IMR-90 (cell line): Measurements from ENCODE around the gene FLOT2. TPM values are rescaled to one million over a fixed set of nuclear protein-coding genes. Genes with fewer than 3 reads are reported as not detected.

Source experiments
- ATAC-seq: fragments of 200-7000 bp; cut with Tn5 transposase; 2 replicates; pipeline ENCODE4 v1.9.1; 2020; ENCODE audit warnings: low read depth, mild to moderate bottlenecking, moderate library complexity
- BruUV-seq: library from RNA; stranded (reverse); fragments of 400-500 nt; replicated peaks from 2 replicates; lab custom pipeline; 2021; lab: Mats Ljungman, UMichigan
- CTCF ChIA-PET: fragments of 300-600 bp; formaldehyde crosslinking; extraction: SDS; loops from one replicate; lab custom pipeline; 2021; ENCODE audit warnings: antibody characterized with exemption; lab: Yijun Ruan, JAX
- POLR2A ChIA-PET: fragments of 300-600 bp; sonication (Branson Sonifier 250); formaldehyde crosslinking; loops from one replicate; lab custom pipeline; 2022; ENCODE audit warnings: antibody characterized with exemption; ENCODE audit not compliant: unreplicated experiment; lab: Charles Lee
- DNase-seq: peaks from one replicate; pipeline ENCODE4 v3.0.0; 2013
- H2AFZ ChIP-seq: replicated peaks from 2 replicates; pipeline ENCODE3; 2013; ENCODE audit warnings: low read length, mild to moderate bottlenecking; ENCODE audit not compliant: poor library complexity
- H2AK5ac ChIP-seq: 2 replicates; pipeline ENCODE4 v1.6.1; 2013; ENCODE audit warnings: low read depth, low read length, inconsistent platforms
- H2AK9ac ChIP-seq: replicated peaks from 2 replicates; pipeline ENCODE3; 2013; ENCODE audit warnings: mild to moderate bottlenecking, low read depth, low read length, moderate library complexity; ENCODE audit not compliant: poor library complexity
- H2BK120ac ChIP-seq: 2 replicates; pipeline ENCODE4 v1.6.1; 2013; ENCODE audit warnings: low read depth, low read length, inconsistent platforms
- H2BK15ac ChIP-seq: 3 replicates; pipeline ENCODE4 v1.6.1; 2013; ENCODE audit warnings: low read depth, low read length, inconsistent platforms
- H2BK20ac ChIP-seq: 2 replicates; pipeline ENCODE4 v1.6.1; 2013; ENCODE audit warnings: low read depth, mild to moderate bottlenecking, inconsistent platforms, low read length, moderate library complexity
- H2BK5ac ChIP-seq: 2 replicates; pipeline ENCODE4 v1.6.1; 2013; ENCODE audit warnings: mild to moderate bottlenecking, low read depth, low read length, inconsistent platforms; ENCODE audit not compliant: poor library complexity, severe bottlenecking
- H3K14ac ChIP-seq: replicated peaks from 2 replicates; pipeline ENCODE4 v1.6.1; 2013; ENCODE audit warnings: low read depth, low read length, inconsistent platforms
- H3K18ac ChIP-seq: 2 replicates; pipeline ENCODE4 v1.6.1; 2013; ENCODE audit warnings: low read depth, low read length, control low read depth
- H3K23ac ChIP-seq: 2 replicates; pipeline ENCODE4 v1.6.1; 2013; ENCODE audit warnings: low read depth, low read length, inconsistent platforms
- H3K27ac ChIP-seq: 2 replicates; pipeline ENCODE4 v1.5.1; 2013; ENCODE audit warnings: mild to moderate bottlenecking, control low read depth, low read length; ENCODE audit not compliant: insufficient read depth
- H3K27me3 ChIP-seq: 2 replicates; pipeline ENCODE4 v1.6.1; 2013; ENCODE audit warnings: low read length; ENCODE audit not compliant: control insufficient read depth, insufficient read depth
- H3K36me3 ChIP-seq: 2 replicates; pipeline ENCODE4 v1.6.1; 2013; ENCODE audit warnings: low read length, mixed read lengths; ENCODE audit not compliant: control insufficient read depth, insufficient read depth
- H3K4ac ChIP-seq: 2 replicates; pipeline ENCODE4 v1.6.1; 2013; ENCODE audit warnings: low read depth, low read length, inconsistent platforms
- H3K4me1 ChIP-seq: 2 replicates; pipeline ENCODE4 v1.6.1; 2013; ENCODE audit warnings: low read length, mixed read lengths; ENCODE audit not compliant: control insufficient read depth, insufficient read depth
- H3K4me2 ChIP-seq: 2 replicates; pipeline ENCODE4 v1.6.1; 2013; ENCODE audit warnings: low read depth, mild to moderate bottlenecking, control low read depth, low read length, moderate library complexity
- H3K4me3 ChIP-seq: 2 replicates; pipeline ENCODE4 v1.5.1; 2013; ENCODE audit warnings: low read depth, mild to moderate bottlenecking, control low read depth, low read length, moderate library complexity; ENCODE audit not compliant: insufficient read depth
- H3K56ac ChIP-seq: 2 replicates; pipeline ENCODE4 v1.6.1; 2013; ENCODE audit warnings: low read length, inconsistent platforms; ENCODE audit not compliant: insufficient read depth; ENCODE audit errors: extremely low read depth
- H3K79me1 ChIP-seq, 2 experiments: 2 replicates each; pipeline ENCODE4 v1.6.1; 2013; ENCODE audit warnings: low read length in 2 of 2, inconsistent platforms in 1 of 2, low read depth in 1 of 2
- H3K9ac ChIP-seq: 2 replicates; pipeline ENCODE4 v1.6.1; 2013; ENCODE audit warnings: low read depth, low read length, control low read depth
- H3K9me1 ChIP-seq: 2 replicates; pipeline ENCODE4 v1.6.1; 2013; ENCODE audit warnings: low read length, inconsistent platforms; ENCODE audit not compliant: insufficient read depth
- H3K9me3 ChIP-seq: 2 replicates; pipeline ENCODE4 v1.6.1; 2013; ENCODE audit warnings: low read length; ENCODE audit not compliant: control insufficient read depth, insufficient read depth
- H4K20me1 ChIP-seq: 2 replicates; pipeline ENCODE4 v1.6.1; 2013; ENCODE audit warnings: low read length, inconsistent platforms; ENCODE audit not compliant: insufficient read depth
- H4K5ac ChIP-seq: 2 replicates; pipeline ENCODE4 v1.6.1; 2013; ENCODE audit warnings: mild to moderate bottlenecking, low read depth, low read length, control low read depth
- H4K8ac ChIP-seq, 2 experiments: 2 replicates each; pipeline ENCODE4 v1.6.1; 2013; ENCODE audit warnings: low read depth in 2 of 2, low read length in 2 of 2, control low read depth in 1 of 2, inconsistent platforms in 1 of 2
- H4K91ac ChIP-seq: 2 replicates; pipeline ENCODE4 v1.6.1; 2013; ENCODE audit warnings: low read depth, low read length, inconsistent platforms; ENCODE audit not compliant: insufficient read depth
- BHLHE40 ChIP-seq: fragments of 150-350 bp; IDR thresholded peaks from 2 replicates; pipeline ENCODE4 v1.6.1; 2016; ENCODE audit warnings: mild to moderate bottlenecking, low read depth, low read length
- CHD1 ChIP-seq: IDR thresholded peaks from 2 replicates; pipeline ENCODE4 v1.6.1; 2012; ENCODE audit warnings: low read depth, low read length, improper control_type of control experiment
- CTCF ChIP-seq: conservative IDR thresholded peaks from 2 replicates; pipeline ENCODE4 v1.5.1; 2012; ENCODE audit warnings: mild to moderate bottlenecking, low read depth, low read length, improper control_type of control experiment
- ELK1 ChIP-seq: fragments of 150-350 bp; IDR thresholded peaks from 2 replicates; pipeline ENCODE4 v1.6.1; 2016; ENCODE audit warnings: low read depth, mild to moderate bottlenecking, low read length, moderate library complexity, borderline replicate concordance
- FOS ChIP-seq: fragments of 150-350 bp; IDR thresholded peaks from 2 replicates; pipeline ENCODE4 v1.6.1; 2016; ENCODE audit warnings: low read depth, low read length
- MXI1 ChIP-seq: IDR thresholded peaks from 2 replicates; pipeline ENCODE4 v1.6.1; 2012; ENCODE audit warnings: low read depth, mild to moderate bottlenecking, low read length, moderate library complexity, borderline replicate concordance
- NFE2L2 ChIP-seq: fragments of 150-350 bp; IDR thresholded peaks from 2 replicates; pipeline ENCODE4 v1.6.1; 2016; ENCODE audit warnings: low read depth, mild to moderate bottlenecking, low read length
- POLR2A ChIP-seq: IDR thresholded peaks from 2 replicates; pipeline ENCODE4 v1.6.1; 2012; ENCODE audit warnings: mild to moderate bottlenecking, low read depth, low read length
- RAD21 ChIP-seq: IDR thresholded peaks from 2 replicates; pipeline ENCODE4 v1.6.1; 2012; ENCODE audit warnings: low read length, improper control_type of control experiment
- RCOR1 ChIP-seq: IDR thresholded peaks from 2 replicates; pipeline ENCODE4 v1.6.1; 2012; ENCODE audit warnings: mild to moderate bottlenecking, low read length, improper control_type of control experiment; ENCODE audit not compliant: insufficient replicate concordance
- RFX5 ChIP-seq: IDR thresholded peaks from 2 replicates; pipeline ENCODE4 v1.8.0; 2012; ENCODE audit warnings: low read depth, mild to moderate bottlenecking, low read length, moderate library complexity
- SMC3 ChIP-seq: fragments of 150-350 bp; IDR thresholded peaks from 2 replicates; pipeline ENCODE4 v1.6.1; 2016; ENCODE audit warnings: low read depth, mild to moderate bottlenecking, antibody characterized with exemption, low read length, moderate library complexity
- WGBS, 2 experiments: methylation state at CpG; one replicate each; pipeline versions ENCODE4 v1.1.5 to v1.1.7; 2013; ENCODE audit warnings: missing lambda C conversion rate in 2 of 2; ENCODE audit not compliant: insufficient read length in 1 of 2; ENCODE audit errors: extremely low coverage in 2 of 2; 5-methylcytosine and 5-hydroxymethylcytosine counted together
- dilution Hi-C: fragments of 300-500 bp; cut with HindIII; formaldehyde crosslinking; loops from one replicate; pipeline ENCODE4 v1.14.3; 2018; ENCODE audit warnings: low sequenced_read_pairs; ENCODE audit not compliant: unreplicated experiment
- in situ Hi-C: fragments of 300-500 bp; cut with MboI; formaldehyde crosslinking; loops from 3 replicates; pipeline ENCODE4 v1.14.3; 2019; ENCODE audit warnings: low sequenced_read_pairs, inconsistent platforms, mixed read lengths
- intact Hi-C: fragments of 100-400 bp; cut with micrococcal nuclease; formaldehyde crosslinking; loops from 2 replicates; pipeline ENCODE4 v1.10.0; 2022
- polyA plus RNA-seq, 3 experiments: library from polyadenylated mRNA; depleted of rRNA; stranded (reverse); fragments of >200 nt; gene quantifications; 2 replicates each; pipeline ENCODE4 v1.2.3, GENCODE V29; 2012; ENCODE audit warnings: low replicate concordance in 1 of 3
- total RNA-seq: library from RNA; depleted of rRNA; stranded (reverse); fragments of >200 nt; gene quantifications from 2 replicates; pipeline ENCODE4 v1.2.3, GENCODE V29; 2012

FLOT2 gene
- total and polyA plus RNA-seq, 2 of the 4 experiments (the other 2 are of a cell fraction), result 19.7 to 67.9 TPM

GRCh38 chr17:28874750-28875149 is 22.8 kb downstream of the FLOT2 start:
- no peak for ATAC-seq
- intact Hi-C loops, result no loop called here
- Histone ChIP-seq H2AFZ (no peak overlapping the region), H4K20me1 (no peaks in the 10 kb centered on the region), H2AK5ac (no peak overlapping the region), H3K79me1 (no peaks in the 10 kb centered on the region), H4K91ac (no peak overlapping the region), H3K4ac (no peak overlapping the region), H3K14ac (no peak overlapping the region), H4K8ac (no peak overlapping the region), H3K9me1 (no peaks in the 10 kb centered on the region), H2BK15ac (no peak overlapping the region), H2AK9ac (no peak overlapping the region), H3K4me1 (no peaks in the 10 kb centered on the region), H2BK5ac (no peak overlapping the region), H3K4me2 (no peak overlapping the region), H4K5ac (no peak overlapping the region), H3K27me3 (no peaks in the 10 kb centered on the region), H2BK120ac (no peak overlapping the region), H3K9ac (no peak overlapping the region), H3K27ac (no peak overlapping the region), H3K23ac (no peak overlapping the region), H3K18ac (no peak overlapping the region), H2BK20ac (no peak overlapping the region), H3K9me3 (no peaks in the 10 kb centered on the region), H3K36me3 (peaks cover 11% of the 10 kb centered on the region; the same call in 1 of the 2 replicates), H3K56ac (no peak overlapping the region), H3K4me3 (no peak overlapping the region)
- no CpG with 5 or more reads among the region's 3 CpGs for WGBS, 2 experiments
- dilution Hi-C loops, result no loop called here
- TF ChIP-seq ELK1 (no peak), FOS (no peak), SMC3 (no peak), CTCF (no peak), CHD1 (no peak), NFE2L2 (no peak), BHLHE40 (no peak), POLR2A (no peak), RCOR1 (no peak), RFX5 (no peak), MXI1 (no peak), RAD21 (no peak)
- ChIA-PET POLR2A (no interaction called here), CTCF (no interaction called here)
- no TSS peak for BruUV-seq
- no peak for DNase-seq
- in situ Hi-C loops, result no loop called here
